MM.1S (cell line): Measurements from ENCODE around the gene TDRD3.

Source experiments
- DNase-seq: peaks from one replicate; pipeline ENCODE4 v3.0.0-alpha.2; 2015
- H2AFZ ChIP-seq: fragments of 300-600 bp; sonication (generic); 2 replicates; pipeline ENCODE4 v1.6.0; 2016; ENCODE audit warnings: antibody characterized with exemption, low read length
- H3F3A ChIP-seq: fragments of 300-600 bp; sonication (generic); 2 replicates; pipeline ENCODE4 v1.6.1; 2016; ENCODE audit warnings: mild to moderate bottlenecking, antibody characterized with exemption, low read length, moderate library complexity, mixed read lengths; ENCODE audit not compliant: insufficient read depth
- H3K27ac ChIP-seq: fragments of 300-600 bp; sonication (generic); 2 replicates; pipeline ENCODE4 v1.5.1; 2016; ENCODE audit warnings: mild to moderate bottlenecking, low read length
- H3K27me3 ChIP-seq: fragments of 300-600 bp; sonication (generic); replicated peaks from 2 replicates; pipeline ENCODE4 v1.6.0; 2016; ENCODE audit warnings: low read length; ENCODE audit not compliant: insufficient read depth
- H3K36me3 ChIP-seq: fragments of 300-600 bp; sonication (generic); replicated peaks from 2 replicates; pipeline ENCODE4 v1.6.1; 2016; ENCODE audit warnings: mild to moderate bottlenecking, low read length, mixed read lengths; ENCODE audit not compliant: insufficient read depth
- H3K4me1 ChIP-seq: fragments of 300-600 bp; sonication (generic); 2 replicates; pipeline ENCODE4 v1.6.1; 2016; ENCODE audit warnings: low read length, mixed read lengths
- H3K4me2 ChIP-seq: fragments of 300-600 bp; sonication (generic); 2 replicates; pipeline ENCODE4 v1.6.0; 2016; ENCODE audit warnings: low read depth, low read length
- H3K4me3 ChIP-seq: fragments of 300-600 bp; sonication (generic); 2 replicates; pipeline ENCODE4 v1.5.1; 2016; ENCODE audit warnings: low read length, mixed read lengths
- H3K79me2 ChIP-seq: fragments of 300-600 bp; sonication (generic); 2 replicates; pipeline ENCODE4 v1.6.1; 2016; ENCODE audit warnings: mixed run types, low read length, mixed read lengths
- H3K9ac ChIP-seq: fragments of 300-600 bp; sonication (generic); 2 replicates; pipeline ENCODE4 v1.6.1; 2016; ENCODE audit warnings: low read length, mixed read lengths
- H3K9me2 ChIP-seq: fragments of 300-600 bp; sonication (generic); replicated peaks from 2 replicates; pipeline ENCODE4 v1.6.1; 2016; ENCODE audit warnings: mild to moderate bottlenecking, low read length, mixed read lengths; ENCODE audit not compliant: insufficient read depth
- H3K9me3 ChIP-seq: fragments of 300-600 bp; sonication (generic); replicated peaks from 2 replicates; pipeline ENCODE4 v1.6.1; 2016; ENCODE audit warnings: mild to moderate bottlenecking, low read length, mixed read lengths; ENCODE audit not compliant: insufficient read depth
- H4K20me1 ChIP-seq: fragments of 300-600 bp; sonication (generic); 2 replicates; pipeline ENCODE4 v1.6.1; 2016; ENCODE audit warnings: mild to moderate bottlenecking, low read length, moderate library complexity, mixed read lengths; ENCODE audit not compliant: insufficient read depth
- EZH2 ChIP-seq: fragments of 300-600 bp; sonication (generic); optimal IDR thresholded peaks from 2 replicates; pipeline ENCODE3; 2017; ENCODE audit warnings: low read depth, mild to moderate bottlenecking, antibody characterized with exemption, low read length, mixed read lengths
- EZH2phosphoT487 ChIP-seq: fragments of 300-600 bp; sonication (generic); IDR thresholded peaks from 2 replicates; pipeline ENCODE4 v1.6.1; 2018; ENCODE audit warnings: antibody characterized with exemption, low read length
- TF ChIP-seq, protein P1 (sequence below): fragments of 300-600 bp; sonication (generic); IDR thresholded peaks from 2 replicates; pipeline ENCODE4 v1.5.1; 2016; ENCODE audit warnings: antibody characterized with exemption, low read length, mixed read lengths

The TDRD3 gene

DNA sequence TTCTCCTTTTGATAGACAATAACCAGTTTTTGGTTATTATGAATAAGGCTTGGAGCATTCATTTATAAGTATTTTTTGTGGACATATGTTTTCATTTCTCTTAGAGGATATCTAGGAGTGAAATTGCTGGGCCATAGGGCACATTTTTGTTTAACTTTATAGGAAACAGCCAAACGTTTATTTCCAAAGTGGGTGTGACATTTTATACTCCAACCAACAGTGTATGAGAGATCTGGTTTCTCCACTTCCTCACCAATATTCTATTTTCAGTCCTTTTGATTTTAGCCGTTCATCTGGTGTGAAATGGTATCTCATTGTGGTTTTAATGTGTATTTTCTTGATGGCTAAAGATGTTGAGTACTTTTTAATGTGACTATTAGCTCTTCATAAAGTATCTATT is 21.9 kb downstream of the TDRD3 start:
- no peaks in the 10 kb centered on the region for H3K9me3 ChIP-seq
- H3K27ac ChIP-seq = no peak overlapping the region
- no peaks in the 10 kb centered on the region for H3K9me2 ChIP-seq
- TF ChIP-seq, protein P1, sequence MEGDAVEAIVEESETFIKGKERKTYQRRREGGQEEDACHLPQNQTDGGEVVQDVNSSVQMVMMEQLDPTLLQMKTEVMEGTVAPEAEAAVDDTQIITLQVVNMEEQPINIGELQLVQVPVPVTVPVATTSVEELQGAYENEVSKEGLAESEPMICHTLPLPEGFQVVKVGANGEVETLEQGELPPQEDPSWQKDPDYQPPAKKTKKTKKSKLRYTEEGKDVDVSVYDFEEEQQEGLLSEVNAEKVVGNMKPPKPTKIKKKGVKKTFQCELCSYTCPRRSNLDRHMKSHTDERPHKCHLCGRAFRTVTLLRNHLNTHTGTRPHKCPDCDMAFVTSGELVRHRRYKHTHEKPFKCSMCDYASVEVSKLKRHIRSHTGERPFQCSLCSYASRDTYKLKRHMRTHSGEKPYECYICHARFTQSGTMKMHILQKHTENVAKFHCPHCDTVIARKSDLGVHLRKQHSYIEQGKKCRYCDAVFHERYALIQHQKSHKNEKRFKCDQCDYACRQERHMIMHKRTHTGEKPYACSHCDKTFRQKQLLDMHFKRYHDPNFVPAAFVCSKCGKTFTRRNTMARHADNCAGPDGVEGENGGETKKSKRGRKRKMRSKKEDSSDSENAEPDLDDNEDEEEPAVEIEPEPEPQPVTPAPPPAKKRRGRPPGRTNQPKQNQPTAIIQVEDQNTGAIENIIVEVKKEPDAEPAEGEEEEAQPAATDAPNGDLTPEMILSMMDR = no peak
- TF ChIP-seq EZH2phosphoT487 (no peak), EZH2 (no peak)
- H3K79me2 ChIP-seq = peaks cover 13% of the 10 kb centered on the region
- no peaks in the 10 kb centered on the region for H3K27me3 ChIP-seq
- H3K4me3 ChIP-seq = no peak overlapping the region
- no peak overlapping the region for H3K4me2 ChIP-seq
- no peaks in the 10 kb centered on the region for H3K36me3 ChIP-seq
- DNase-seq = no peak
- no peaks in the 10 kb centered on the region for H4K20me1 ChIP-seq
- H3K4me1 ChIP-seq = no peaks in the 10 kb centered on the region
- H2AFZ ChIP-seq = no peak overlapping the region
- H3K9ac ChIP-seq = no peak overlapping the region
- H3F3A ChIP-seq = no peaks in the 10 kb centered on the region

DNA sequence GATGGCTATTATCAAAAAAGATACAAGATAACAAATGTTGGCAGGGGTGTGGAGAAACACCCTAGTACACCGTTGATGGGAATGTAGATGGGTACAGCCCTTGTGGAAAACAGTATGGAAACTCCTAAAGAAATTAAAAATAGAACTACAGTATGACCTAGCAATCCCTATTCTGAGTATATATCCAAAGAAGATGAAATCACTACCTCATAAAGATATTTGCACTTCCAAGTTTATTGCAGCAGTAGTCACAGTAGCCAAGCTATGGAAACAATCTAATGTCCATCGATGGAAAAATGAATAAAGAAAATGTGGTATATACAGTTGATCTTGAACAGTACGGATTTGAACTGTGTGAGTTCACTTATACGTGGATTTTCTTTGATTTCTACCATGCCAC is 28.3 kb downstream of the TDRD3 start:
- Histone ChIP-seq H3K4me1 (peaks cover 7% of the 10 kb centered on the region; the same call in 1 of the 2 replicates), H3K36me3 (no peaks in the 10 kb centered on the region), H3K27ac (no peak overlapping the region), H4K20me1 (no peaks in the 10 kb centered on the region), H3K79me2 (no peaks in the 10 kb centered on the region), H3F3A (peaks cover 2% of the 10 kb centered on the region; the same call in 1 of the 2 replicates), H3K4me2 (0 out of 2 replicates have a peak overlapping the region, but pooled peaks have one; percentile 37), H3K27me3 (no peaks in the 10 kb centered on the region), H3K9me2 (no peaks in the 10 kb centered on the region), H2AFZ (no peak overlapping the region), H3K9ac (no peak overlapping the region), H3K4me3 (no peak overlapping the region), H3K9me3 (no peaks in the 10 kb centered on the region)
- no peak for TF ChIP-seq EZH2
- TF ChIP-seq EZH2phosphoT487 = no peak
- TF ChIP-seq, protein P1 = no peak
- DNase-seq = no peak

DNA sequence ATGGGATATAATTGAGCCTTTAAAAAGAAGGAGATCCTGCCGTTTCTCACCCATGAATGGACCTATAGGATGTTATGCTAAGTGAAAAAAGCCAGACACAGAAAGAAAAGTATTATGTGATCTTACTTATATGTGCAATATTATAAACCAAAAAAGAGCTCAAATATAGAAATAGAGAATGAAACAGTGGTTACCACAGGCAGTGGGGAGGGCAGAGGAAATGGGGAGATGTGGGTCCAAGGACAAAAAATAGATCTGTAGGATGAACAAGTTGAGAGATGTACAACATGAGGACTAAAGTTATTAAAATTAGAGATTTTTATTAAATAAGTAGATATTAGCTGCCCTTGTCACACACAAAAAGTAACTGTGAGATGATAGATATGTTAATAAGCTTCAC is 29.1 kb downstream of the TDRD3 start:
- TF ChIP-seq, protein P1 = no peak
- TF ChIP-seq EZH2phosphoT487 = no peak
- no peak for TF ChIP-seq EZH2
- Histone ChIP-seq H3K9me3 (no peaks in the 10 kb centered on the region), H3K9me2 (no peaks in the 10 kb centered on the region), H3K4me1 (peaks cover 7% of the 10 kb centered on the region; the same call in 1 of the 2 replicates), H4K20me1 (no peaks in the 10 kb centered on the region), H3F3A (peaks cover 2% of the 10 kb centered on the region; the same call in 1 of the 2 replicates), H3K9ac (no peak overlapping the region), H3K79me2 (no peaks in the 10 kb centered on the region), H3K4me2 (0 out of 2 replicates have a peak overlapping the region, but pooled peaks have one; percentile 37), H3K27ac (no peak overlapping the region), H2AFZ (no peak overlapping the region), H3K36me3 (no peaks in the 10 kb centered on the region), H3K4me3 (no peak overlapping the region), H3K27me3 (no peaks in the 10 kb centered on the region)
- DNase-seq = no peak
